MM.1S (cell line): Measurements from ENCODE around the gene PRDM11.

Experiments used
- DNase-seq: peaks from one replicate; pipeline ENCODE4 v3.0.0-alpha.2; 2015
- H2AFZ ChIP-seq: fragments of 300-600 bp; sonication (generic); 2 replicates; pipeline ENCODE4 v1.6.0; 2016; ENCODE audit warnings: antibody characterized with exemption, low read length
- H3F3A ChIP-seq: fragments of 300-600 bp; sonication (generic); 2 replicates; pipeline ENCODE4 v1.6.1; 2016; ENCODE audit warnings: mild to moderate bottlenecking, antibody characterized with exemption, low read length, moderate library complexity, mixed read lengths; ENCODE audit not compliant: insufficient read depth
- H3K27ac ChIP-seq: fragments of 300-600 bp; sonication (generic); 2 replicates; pipeline ENCODE4 v1.5.1; 2016; ENCODE audit warnings: mild to moderate bottlenecking, low read length
- H3K27me3 ChIP-seq: fragments of 300-600 bp; sonication (generic); replicated peaks from 2 replicates; pipeline ENCODE4 v1.6.0; 2016; ENCODE audit warnings: low read length; ENCODE audit not compliant: insufficient read depth
- H3K36me3 ChIP-seq: fragments of 300-600 bp; sonication (generic); replicated peaks from 2 replicates; pipeline ENCODE4 v1.6.1; 2016; ENCODE audit warnings: mild to moderate bottlenecking, low read length, mixed read lengths; ENCODE audit not compliant: insufficient read depth
- H3K4me1 ChIP-seq: fragments of 300-600 bp; sonication (generic); 2 replicates; pipeline ENCODE4 v1.6.1; 2016; ENCODE audit warnings: low read length, mixed read lengths
- H3K4me2 ChIP-seq: fragments of 300-600 bp; sonication (generic); 2 replicates; pipeline ENCODE4 v1.6.0; 2016; ENCODE audit warnings: low read depth, low read length
- H3K4me3 ChIP-seq: fragments of 300-600 bp; sonication (generic); 2 replicates; pipeline ENCODE4 v1.5.1; 2016; ENCODE audit warnings: low read length, mixed read lengths
- H3K79me2 ChIP-seq: fragments of 300-600 bp; sonication (generic); 2 replicates; pipeline ENCODE4 v1.6.1; 2016; ENCODE audit warnings: mixed run types, low read length, mixed read lengths
- H3K9ac ChIP-seq: fragments of 300-600 bp; sonication (generic); 2 replicates; pipeline ENCODE4 v1.6.1; 2016; ENCODE audit warnings: low read length, mixed read lengths
- H3K9me2 ChIP-seq: fragments of 300-600 bp; sonication (generic); replicated peaks from 2 replicates; pipeline ENCODE4 v1.6.1; 2016; ENCODE audit warnings: mild to moderate bottlenecking, low read length, mixed read lengths; ENCODE audit not compliant: insufficient read depth
- H3K9me3 ChIP-seq: fragments of 300-600 bp; sonication (generic); replicated peaks from 2 replicates; pipeline ENCODE4 v1.6.1; 2016; ENCODE audit warnings: mild to moderate bottlenecking, low read length, mixed read lengths; ENCODE audit not compliant: insufficient read depth
- H4K20me1 ChIP-seq: fragments of 300-600 bp; sonication (generic); 2 replicates; pipeline ENCODE4 v1.6.1; 2016; ENCODE audit warnings: mild to moderate bottlenecking, low read length, moderate library complexity, mixed read lengths; ENCODE audit not compliant: insufficient read depth
- CTCF ChIP-seq: fragments of 300-600 bp; sonication (generic); IDR thresholded peaks from 2 replicates; pipeline ENCODE4 v1.5.1; 2016; ENCODE audit warnings: antibody characterized with exemption, low read length, mixed read lengths
- EZH2 ChIP-seq: fragments of 300-600 bp; sonication (generic); optimal IDR thresholded peaks from 2 replicates; pipeline ENCODE3; 2017; ENCODE audit warnings: low read depth, mild to moderate bottlenecking, antibody characterized with exemption, low read length, mixed read lengths
- EZH2phosphoT487 ChIP-seq: fragments of 300-600 bp; sonication (generic); IDR thresholded peaks from 2 replicates; pipeline ENCODE4 v1.6.1; 2018; ENCODE audit warnings: antibody characterized with exemption, low read length

Gene PRDM11

GRCh38 chr11:45253640-45254039 is 107.2 kb downstream of the PRDM11 start:
- no peak for DNase-seq
- no peak overlapping the region for H3K4me3 ChIP-seq
- no peaks in the 10 kb centered on the region for H3K36me3 ChIP-seq
- no peak overlapping the region for H3K4me2 ChIP-seq
- no peak overlapping the region for H3K9ac ChIP-seq
- no peaks in the 10 kb centered on the region for H3K79me2 ChIP-seq
- H3K4me1 ChIP-seq: no peaks in the 10 kb centered on the region
- H3F3A ChIP-seq: no peaks in the 10 kb centered on the region
- H3K27me3 ChIP-seq: no peaks in the 10 kb centered on the region
- no peaks in the 10 kb centered on the region for H3K9me3 ChIP-seq
- H2AFZ ChIP-seq: no peak overlapping the region
- no peaks in the 10 kb centered on the region for H4K20me1 ChIP-seq
- no peaks in the 10 kb centered on the region for H3K9me2 ChIP-seq
- H3K27ac ChIP-seq: no peak overlapping the region
- TF ChIP-seq CTCF (no peak), EZH2phosphoT487 (no peak)

GRCh38 chr11:45254070-45254469 is 107.6 kb downstream of the PRDM11 start:
- Histone ChIP-seq H4K20me1 (no peaks in the 10 kb centered on the region), H2AFZ (no peak overlapping the region), H3K27ac (no peak overlapping the region), H3K4me2 (no peak overlapping the region), H3K79me2 (no peaks in the 10 kb centered on the region), H3K9ac (no peak overlapping the region), H3F3A (no peaks in the 10 kb centered on the region), H3K4me3 (no peak overlapping the region), H3K9me2 (no peaks in the 10 kb centered on the region), H3K9me3 (no peaks in the 10 kb centered on the region), H3K27me3 (no peaks in the 10 kb centered on the region), H3K4me1 (no peaks in the 10 kb centered on the region), H3K36me3 (no peaks in the 10 kb centered on the region)
- TF ChIP-seq CTCF: no peak
- no peak for TF ChIP-seq EZH2
- TF ChIP-seq EZH2phosphoT487: no peak
- no peak for DNase-seq

- Histone ChIP-seq H3K9ac (no peak overlapping the region), H3K36me3 (no peaks in the 10 kb centered on the region), H2AFZ (no peak overlapping the region), H3K27ac (no peak overlapping the region), H3K4me1 (no peaks in the 10 kb centered on the region), H3K4me2 (no peak overlapping the region), H4K20me1 (no peaks in the 10 kb centered on the region), H3K4me3 (no peak overlapping the region), H3K27me3 (no peaks in the 10 kb centered on the region), H3K9me2 (no peaks in the 10 kb centered on the region), H3K79me2 (no peaks in the 10 kb centered on the region), H3K9me3 (no peaks in the 10 kb centered on the region), H3F3A (no peaks in the 10 kb centered on the region)
- TF ChIP-seq EZH2phosphoT487: no peak
- no peak for TF ChIP-seq EZH2
- no peak for DNase-seq
Measured at GRCh38 chr11:45258982-45259530, 112.6 kb downstream of the PRDM11 start.

GRCh38 chr11:45259592-45259991 is 113.2 kb downstream of the PRDM11 start:
- H3K4me3 ChIP-seq: no peak overlapping the region
- no peaks in the 10 kb centered on the region for H3K4me1 ChIP-seq
- H3K4me2 ChIP-seq: no peak overlapping the region
- H3K27me3 ChIP-seq: no peaks in the 10 kb centered on the region
- TF ChIP-seq EZH2 (no peak), CTCF (no peak), EZH2phosphoT487 (no peak)
- no peak overlapping the region for H3K9ac ChIP-seq
- no peaks in the 10 kb centered on the region for H3F3A ChIP-seq
- no peaks in the 10 kb centered on the region for H3K9me3 ChIP-seq
- H3K9me2 ChIP-seq: no peaks in the 10 kb centered on the region
- no peak overlapping the region for H2AFZ ChIP-seq
- no peaks in the 10 kb centered on the region for H4K20me1 ChIP-seq
- H3K79me2 ChIP-seq: no peaks in the 10 kb centered on the region
- no peaks in the 10 kb centered on the region for H3K36me3 ChIP-seq
- H3K27ac ChIP-seq: no peak overlapping the region
- no peak for DNase-seq
